Spleen (tissue), 11 donors: ENCODE measurements around the gene CFLAR. TPM values are rescaled to one million over a fixed set of nuclear protein-coding genes. Genes with fewer than 3 reads are reported as not detected.
A peak's percentile ranks its signal among the peaks of the same experiment; 100 is the strongest.

Experiments
- DNase-seq: peaks from one replicate; pipeline ENCODE4 v3.0.0-alpha.2; 2020
- H3K27ac ChIP-seq, 8 donors: fragments of 200-600 bp; sonication (generic) in 7 of 8; 1 replicate in 4 of 8; 2 replicates in 4 of 8; pipeline versions ENCODE4 v1.5.0 to v1.8.0; 2016 to 2021; ENCODE audit warnings: inconsistent platforms in 4 of 8, mild to moderate bottlenecking in 4 of 8, moderate library complexity in 1 of 8
- H3K27me3 ChIP-seq, 7 donors: fragments of 200-600 bp; sonication (generic) in 6 of 7; replicated peaks in 1 of 7; 1 replicate in 4 of 7; 2 replicates in 3 of 7; pipeline versions ENCODE4 v1.5.0 to v1.8.0; 2016 to 2021; ENCODE audit warnings: inconsistent platforms in 3 of 7, mild to moderate bottlenecking in 1 of 7
- H3K36me3 ChIP-seq, 6 donors: fragments of 200-600 bp; sonication (generic) in 5 of 6; 1 replicate in 4 of 6; 2 replicates in 2 of 6; pipeline versions ENCODE4 v1.5.0 to v1.8.0; 2016 to 2021; ENCODE audit warnings: inconsistent platforms in 2 of 6
- H3K4me1 ChIP-seq, 6 donors: fragments of 200-600 bp; sonication (generic) in 5 of 6; 1 replicate in 3 of 6; 2 replicates in 3 of 6; pipeline versions ENCODE4 v1.5.0 to v1.8.0; 2016 to 2021; ENCODE audit warnings: inconsistent platforms in 3 of 6
- H3K4me3 ChIP-seq, 8 donors: fragments of 200-600 bp; sonication (generic) in 7 of 8; 1 replicate in 4 of 8; 2 replicates in 4 of 8; pipeline versions ENCODE4 v1.5.0 to v1.8.0; 2016 to 2021; ENCODE audit warnings: inconsistent platforms in 4 of 8, mild to moderate bottlenecking in 4 of 8, moderate library complexity in 2 of 8
- H3K9me3 ChIP-seq, 8 donors: fragments of 200-600 bp; sonication (generic) in 7 of 8; 1 replicate in 4 of 8; 2 replicates in 4 of 8; pipeline versions ENCODE4 v1.5.0 to v1.8.0; 2016 to 2021; ENCODE audit warnings: inconsistent platforms in 4 of 8
- POLR2A ChIP-seq, 3 donors: fragments of 450-650 bp; IDR thresholded peaks; one replicate each; pipeline ENCODE4 v1.5.1; 2017; ENCODE audit warnings: antibody characterized with exemption in 3 of 3, mild to moderate bottlenecking in 1 of 3
- POLR2AphosphoS5 ChIP-seq, 3 donors: sonication (generic); formaldehyde crosslinking; IDR thresholded peaks; one replicate each; pipeline ENCODE4 v1.5.1; 2017; ENCODE audit warnings: antibody characterized with exemption in 3 of 3
- WGBS, 5 donors: extraction: QIAGEN DNeasy Blood & Tissue Kit in 3 of 5; methylation state at CpG; one replicate each; pipeline versions ENCODE4 v1.1.5 to v1.1.7; 2013 to 2018; 5-methylcytosine and 5-hydroxymethylcytosine counted together
- intact Hi-C: fragments of 100-400 bp; cut with DNase I; formaldehyde crosslinking; loops from one replicate; pipeline ENCODE4 v1.15.0; 2023; ENCODE audit warnings: low total_unique reads
- polyA plus RNA-seq, 3 donors: library from polyadenylated mRNA; stranded (reverse); fragments of 200-250 nt; gene quantifications; one replicate each; pipeline ENCODE4 v1.2.1, GENCODE V29; 2013
- total RNA-seq, 7 donors: library from RNA; depleted of rRNA in 3 of 7; stranded (reverse); fragments of >200 nt in 3 of 7; fragmentation: NEBNext Ultra II Directional in 4 of 7; extraction: Animal tissue kit (Norgen Biotek cat#: 25700) in 4 of 7; gene quantifications; one replicate each; pipeline versions ENCODE4 v1.1.0 to v1.2.1, GENCODE V29; 2016 to 2021
- TF ChIP-seq, protein P1 (sequence below), 11 experiments: fragments of 200-600 bp in 7 of 11; fragments of 450-650 bp in 4 of 11; sonication (generic) in 4 of 11; IDR thresholded peaks in 8 of 11; conservative IDR thresholded peaks in 3 of 11; 1 replicate in 7 of 11; 2 replicates in 4 of 11; pipeline versions ENCODE4 v1.4.0 to v1.8.0; 2016 to 2021; ENCODE audit warnings: antibody characterized with exemption in 11 of 11, inconsistent platforms in 4 of 11, mild to moderate bottlenecking in 1 of 11
- donor health status: healthy with polysubstance abuse.
- donor health status: DM: no; HTN: no; CAD: no; lungs with moderate emphysema.
- donor health status: DM: no; HTN: no; CAD: no.
- donor health status: Bipolar disorder and iron deficiency.
- donor health status: healthy.
- donor health status: DM: no; HTN: no; CAD: no.
- donor health status: DM: yes; HTN: yes; CAD: no.

CFLAR gene
- total and polyA plus RNA-seq, 10 donors: 64.0 to 511 (median 360) TPM

DNA sequence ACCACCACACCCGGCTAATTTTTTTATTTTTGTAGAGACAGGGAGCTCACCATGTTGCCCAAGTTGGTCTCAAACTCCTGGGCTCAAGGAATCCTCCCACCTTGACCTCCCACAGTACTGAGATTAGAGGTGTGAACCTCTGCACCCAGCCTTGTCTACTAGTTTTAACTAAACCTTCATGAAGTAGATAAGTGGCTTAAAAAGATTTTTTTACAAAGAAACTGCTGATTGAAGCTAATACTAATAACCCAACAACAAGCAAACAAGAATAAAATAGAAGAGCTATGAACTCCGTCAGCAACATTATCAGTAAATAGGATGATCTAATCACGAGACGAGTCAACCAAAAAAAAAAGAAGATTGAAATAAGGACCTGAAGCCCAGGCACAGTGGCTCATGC is 25.4 kb upstream of the CFLAR start:
- H3K9me3 ChIP-seq: no peaks in the 10 kb centered on the region
- WGBS, 5 donors: 87 to 98% (median 93%) methylated on average over 4 of the region's 4 CpGs

DNA sequence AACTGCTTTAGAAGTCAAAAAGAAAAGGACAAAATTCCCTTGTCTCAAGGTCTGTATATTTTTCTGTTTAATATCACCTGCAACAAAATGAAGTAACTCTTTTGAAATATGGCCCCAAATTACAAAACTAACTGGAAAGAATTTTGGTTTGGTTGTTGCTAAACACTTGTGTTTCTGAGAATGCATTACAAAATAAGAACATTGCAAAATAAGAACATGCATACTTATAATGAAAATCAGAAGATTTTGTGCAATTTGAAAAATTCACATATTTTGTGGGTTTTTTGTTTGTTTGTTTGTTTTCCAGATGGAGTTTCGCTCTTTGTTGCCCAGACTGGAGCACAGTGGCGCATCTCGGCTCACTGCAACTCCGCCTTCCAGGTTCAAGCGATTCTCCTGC is 22.4 kb upstream of the CFLAR start:
- H3K27me3 ChIP-seq: no peaks in the 10 kb centered on the region
- TF ChIP-seq POLR2A (IDR thresholded peaks at IDR 0.05) (no peak), POLR2AphosphoS5 (IDR thresholded peaks at IDR 0.05) (peak in 1 of 3 donors; percentile 39)
- TF ChIP-seq, protein P1, sequence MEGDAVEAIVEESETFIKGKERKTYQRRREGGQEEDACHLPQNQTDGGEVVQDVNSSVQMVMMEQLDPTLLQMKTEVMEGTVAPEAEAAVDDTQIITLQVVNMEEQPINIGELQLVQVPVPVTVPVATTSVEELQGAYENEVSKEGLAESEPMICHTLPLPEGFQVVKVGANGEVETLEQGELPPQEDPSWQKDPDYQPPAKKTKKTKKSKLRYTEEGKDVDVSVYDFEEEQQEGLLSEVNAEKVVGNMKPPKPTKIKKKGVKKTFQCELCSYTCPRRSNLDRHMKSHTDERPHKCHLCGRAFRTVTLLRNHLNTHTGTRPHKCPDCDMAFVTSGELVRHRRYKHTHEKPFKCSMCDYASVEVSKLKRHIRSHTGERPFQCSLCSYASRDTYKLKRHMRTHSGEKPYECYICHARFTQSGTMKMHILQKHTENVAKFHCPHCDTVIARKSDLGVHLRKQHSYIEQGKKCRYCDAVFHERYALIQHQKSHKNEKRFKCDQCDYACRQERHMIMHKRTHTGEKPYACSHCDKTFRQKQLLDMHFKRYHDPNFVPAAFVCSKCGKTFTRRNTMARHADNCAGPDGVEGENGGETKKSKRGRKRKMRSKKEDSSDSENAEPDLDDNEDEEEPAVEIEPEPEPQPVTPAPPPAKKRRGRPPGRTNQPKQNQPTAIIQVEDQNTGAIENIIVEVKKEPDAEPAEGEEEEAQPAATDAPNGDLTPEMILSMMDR (IDR thresholded peaks at IDR 0.05 in 8 of 11, conservative IDR thresholded peaks at IDR 0.05 in 3 of 11): no peak
- H3K36me3 ChIP-seq: peaks cover 0 to 25% (median 1%) of the 10 kb centered on the region in 6 donors
- 69 to 96% (median 86%) methylated on average over 5 of the region's 5 CpGs for WGBS, 5 donors
- peaks cover 0 to 9% (median 0%) of the 10 kb centered on the region in 6 donors for H3K4me1 ChIP-seq
- peak overlapping the region in 6 of 8 donors; percentile 41 to 88 (median 78) for H3K27ac ChIP-seq
- intact Hi-C loops: no loop called here
- no peak for DNase-seq
- no peaks in the 10 kb centered on the region for H3K9me3 ChIP-seq
- peak overlapping the region in 1 of 8 donors; percentile 24 for H3K4me3 ChIP-seq

More for the DNA sequence above, 25.4 kb upstream of the CFLAR start:
- intact Hi-C loops: no loop called here
- no peak overlapping the region for H3K4me3 ChIP-seq
- no peaks in the 10 kb centered on the region for H3K4me1 ChIP-seq
- H3K27me3 ChIP-seq: no peaks in the 10 kb centered on the region
- peak overlapping the region in 1 of 8 donors; percentile 42 for H3K27ac ChIP-seq
- no peak for TF ChIP-seq POLR2AphosphoS5 (IDR thresholded peaks at IDR 0.05)
- no peak for TF ChIP-seq POLR2A (IDR thresholded peaks at IDR 0.05)
- TF ChIP-seq, protein P1 (IDR thresholded peaks at IDR 0.05 in 8 of 11, conservative IDR thresholded peaks at IDR 0.05 in 3 of 11): no peak
- no peak for DNase-seq
- peaks cover 0 to 55% (median 21%) of the 10 kb centered on the region in 6 donors for H3K36me3 ChIP-seq

DNA sequence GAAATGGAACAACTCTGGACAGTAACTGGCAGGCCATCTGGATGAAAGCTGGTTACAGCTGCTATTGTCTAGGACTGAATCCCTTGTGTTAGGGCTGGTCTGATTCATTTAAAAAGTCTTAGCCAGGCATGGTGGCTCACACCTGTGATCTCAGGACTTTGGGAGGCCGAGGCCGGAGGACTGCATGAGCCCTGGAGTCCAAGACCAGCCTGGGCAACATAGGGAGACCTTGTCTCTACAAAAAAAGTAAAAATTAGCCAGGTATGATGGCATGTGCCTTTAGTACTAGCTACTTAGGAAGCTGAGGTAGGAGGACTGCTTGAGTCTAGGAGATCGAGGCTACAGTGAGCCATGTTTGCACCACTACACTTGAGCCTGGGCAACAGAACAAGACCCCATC is 15.5 kb upstream of the CFLAR start:
- intact Hi-C loops: no loop called here

DNA sequence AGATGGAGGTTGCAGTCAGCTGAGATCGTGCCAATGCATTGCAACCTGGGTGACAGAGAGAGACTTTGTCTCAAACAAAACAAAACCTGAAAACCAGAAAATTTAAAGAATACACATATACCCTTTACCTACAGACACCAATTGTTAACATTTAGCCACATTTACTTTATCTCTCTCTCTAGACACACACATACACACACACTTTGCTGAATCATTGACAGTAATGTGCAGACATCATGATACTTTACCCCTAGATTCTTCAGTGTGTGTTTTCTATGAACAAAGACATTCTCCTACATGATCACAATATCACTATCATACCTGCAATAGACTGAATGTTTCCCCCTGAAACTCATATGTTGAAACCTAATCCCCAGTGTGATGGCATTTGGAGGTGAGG is 10.2 kb upstream of the CFLAR start:
- H3K27me3 ChIP-seq: no peaks in the 10 kb centered on the region
- no peak overlapping the region for H3K4me3 ChIP-seq
- H3K9me3 ChIP-seq: no peaks in the 10 kb centered on the region
- intact Hi-C loops: no loop called here
- no peak for TF ChIP-seq POLR2AphosphoS5 (IDR thresholded peaks at IDR 0.05)
- no peak for TF ChIP-seq POLR2A (IDR thresholded peaks at IDR 0.05)
- TF ChIP-seq, protein P1 (IDR thresholded peaks at IDR 0.05 in 8 of 11, conservative IDR thresholded peaks at IDR 0.05 in 3 of 11): no peak
- H3K27ac ChIP-seq: no peak overlapping the region
- DNase-seq: no peak
- WGBS, 5 donors: 96 to 100% (median 100%) methylated on average over 1 of the region's 1 CpG
- H3K36me3 ChIP-seq: peaks cover 0 to 19% (median 0%) of the 10 kb centered on the region in 6 donors
- H3K4me1 ChIP-seq: no peaks in the 10 kb centered on the region

More for the DNA sequence above, 15.5 kb upstream of the CFLAR start:
- Histone ChIP-seq H3K27me3 (no peaks in the 10 kb centered on the region), H3K4me1 (peaks cover 0 to 9% (median 0%) of the 10 kb centered on the region in 6 donors), H3K9me3 (no peaks in the 10 kb centered on the region), H3K27ac (no peak overlapping the region), H3K36me3 (peaks cover 0 to 7% (median 0%) of the 10 kb centered on the region in 6 donors), H3K4me3 (no peak overlapping the region)
- WGBS, 5 donors: 96 to 100% (median 100%) methylated on average over 2 to 3 of the region's 3 CpGs
- TF ChIP-seq POLR2AphosphoS5 (IDR thresholded peaks at IDR 0.05) (no peak), POLR2A (IDR thresholded peaks at IDR 0.05) (no peak)
- TF ChIP-seq, protein P1 (IDR thresholded peaks at IDR 0.05 in 8 of 11, conservative IDR thresholded peaks at IDR 0.05 in 3 of 11): no peak
- DNase-seq: no peak
